B cell (primary cell): Measurements from ENCODE around the gene PMP22.

Experiments
- EZH2 ChIP-seq: IDR thresholded peaks from 2 replicates; pipeline ENCODE4 v1.6.1; 2012; ENCODE audit warnings: borderline replicate concordance, low read depth, mild to moderate bottlenecking, moderate library complexity, low read length; ENCODE audit not compliant: insufficient read depth, poor library complexity, severe bottlenecking
- TF ChIP-seq, protein P1 (sequence below): fragments of 200-600 bp; IDR thresholded peaks from one replicate; pipeline ENCODE4 v1.8.0; 2022; ENCODE audit warnings: antibody characterized with exemption, mild to moderate bottlenecking

GRCh38 chr17:15255713-15256454 is 9.2 kb downstream of the PMP22 start:
- TF ChIP-seq, protein P1, sequence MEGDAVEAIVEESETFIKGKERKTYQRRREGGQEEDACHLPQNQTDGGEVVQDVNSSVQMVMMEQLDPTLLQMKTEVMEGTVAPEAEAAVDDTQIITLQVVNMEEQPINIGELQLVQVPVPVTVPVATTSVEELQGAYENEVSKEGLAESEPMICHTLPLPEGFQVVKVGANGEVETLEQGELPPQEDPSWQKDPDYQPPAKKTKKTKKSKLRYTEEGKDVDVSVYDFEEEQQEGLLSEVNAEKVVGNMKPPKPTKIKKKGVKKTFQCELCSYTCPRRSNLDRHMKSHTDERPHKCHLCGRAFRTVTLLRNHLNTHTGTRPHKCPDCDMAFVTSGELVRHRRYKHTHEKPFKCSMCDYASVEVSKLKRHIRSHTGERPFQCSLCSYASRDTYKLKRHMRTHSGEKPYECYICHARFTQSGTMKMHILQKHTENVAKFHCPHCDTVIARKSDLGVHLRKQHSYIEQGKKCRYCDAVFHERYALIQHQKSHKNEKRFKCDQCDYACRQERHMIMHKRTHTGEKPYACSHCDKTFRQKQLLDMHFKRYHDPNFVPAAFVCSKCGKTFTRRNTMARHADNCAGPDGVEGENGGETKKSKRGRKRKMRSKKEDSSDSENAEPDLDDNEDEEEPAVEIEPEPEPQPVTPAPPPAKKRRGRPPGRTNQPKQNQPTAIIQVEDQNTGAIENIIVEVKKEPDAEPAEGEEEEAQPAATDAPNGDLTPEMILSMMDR: no peak
- TF ChIP-seq EZH2: no peak
